Endothelial cell of umbilical vein (primary cell): ENCODE measurements around the gene RASGRF2. TPM values are rescaled to one million over a fixed set of nuclear protein-coding genes. Genes with fewer than 3 reads are reported as not detected.

Source experiments
- BruUV-seq: library from RNA; stranded (reverse); fragments of 400-500 nt; replicated peaks from 2 replicates; lab custom pipeline; 2021; lab: Mats Ljungman, UMichigan
- CTCF ChIA-PET: fragments of 300-600, 350-600 bp; sonication (Branson Sonifier 250); formaldehyde crosslinking; loops from one replicate; lab custom pipeline; 2021; ENCODE audit warnings: antibody characterized with exemption, inconsistent platforms; lab: Charles Lee
- POLR2A ChIA-PET: fragments of 300-600, 350-600 bp; sonication (Branson Sonifier 250); formaldehyde crosslinking; loops from one replicate; lab custom pipeline; 2021; ENCODE audit warnings: antibody characterized with exemption, inconsistent platforms; lab: Charles Lee
- DNase-seq: peaks from one replicate; pipeline ENCODE4 v3.0.0-alpha.2; 2011; ENCODE audit warnings: low read depth, low spot score
- FAIRE-seq: peaks from 2 replicates; lab custom pipeline; 2011; peaks lifted over from hg19 to GRCh38; lab: Jason Lieb, UNC
- H2AFZ ChIP-seq: 2 replicates; pipeline ENCODE4 v1.6.0; 2012; ENCODE audit warnings: low read depth, low read length, control low read depth, inconsistent platforms
- H3K27ac ChIP-seq: 2 replicates; pipeline ENCODE4 v1.5.1; 2011; ENCODE audit warnings: low read depth, mild to moderate bottlenecking, control low read depth, low read length, moderate library complexity; ENCODE audit not compliant: insufficient read depth
- H3K27me3 ChIP-seq, 2 experiments: 2 replicates each; pipeline versions ENCODE4 v1.6.0 to v1.6.1; 2011; ENCODE audit warnings: low read length in 2 of 2, mixed read lengths in 1 of 2; ENCODE audit not compliant: control insufficient read depth in 2 of 2, insufficient read depth in 2 of 2
- H3K36me3 ChIP-seq, 2 experiments: 2 replicates in 1 of 2; 3 replicates in 1 of 2; pipeline ENCODE4 v1.5.1; 2011; ENCODE audit warnings: low read length in 2 of 2, mild to moderate bottlenecking in 1 of 2, moderate library complexity in 1 of 2; ENCODE audit not compliant: control insufficient read depth in 2 of 2, insufficient read depth in 2 of 2; ENCODE audit errors: extremely low read depth in 1 of 2
- H3K4me1 ChIP-seq: 3 replicates; pipeline ENCODE4 v1.5.1; 2011; ENCODE audit warnings: mild to moderate bottlenecking, low read length; ENCODE audit not compliant: control insufficient read depth, insufficient read depth; ENCODE audit errors: extremely low read depth
- H3K4me2 ChIP-seq: 2 replicates; pipeline ENCODE4 v1.6.1; 2011; ENCODE audit warnings: low read length, control low read depth, mixed read lengths; ENCODE audit not compliant: insufficient read depth
- H3K4me3 ChIP-seq, 3 experiments: fragments of 200-600 bp in 1 of 3; sonication (generic), shearing (Covaris generic) in 1 of 3; replicated peaks in 1 of 3; 2 replicates each; pipeline ENCODE4 v1.5.1; 2011 to 2016; ENCODE audit warnings: control low read depth in 3 of 3, low read length in 3 of 3, mild to moderate bottlenecking in 2 of 3, inconsistent platforms in 1 of 3, low read depth in 1 of 3, moderate library complexity in 1 of 3; ENCODE audit not compliant: insufficient read depth in 1 of 3
- H3K79me2 ChIP-seq: 2 replicates; pipeline ENCODE4 v1.6.0; 2012; ENCODE audit warnings: low read length, inconsistent platforms; ENCODE audit not compliant: control insufficient read depth, insufficient read depth
- H3K9ac ChIP-seq: replicated peaks from 2 replicates; pipeline ENCODE3; 2011; ENCODE audit warnings: low read length, control low read depth; ENCODE audit not compliant: insufficient read depth; ENCODE audit errors: extremely low read depth
- H3K9me1 ChIP-seq: replicated peaks from 3 replicates; pipeline ENCODE4 v1.6.0; 2011; ENCODE audit warnings: mild to moderate bottlenecking, low read length; ENCODE audit not compliant: control insufficient read depth, insufficient read depth; ENCODE audit errors: extremely low read depth
- H3K9me3 ChIP-seq: replicated peaks from 2 replicates; pipeline ENCODE4 v1.5.1; 2012; ENCODE audit warnings: low read length, inconsistent platforms; ENCODE audit not compliant: control insufficient read depth, insufficient read depth
- H4K20me1 ChIP-seq: replicated peaks from 2 replicates; pipeline ENCODE3; 2011; ENCODE audit warnings: mild to moderate bottlenecking, low read length; ENCODE audit not compliant: control insufficient read depth, insufficient read depth; ENCODE audit errors: extremely low read depth
- CTCF ChIP-seq, 2 donors: IDR thresholded peaks; 1 replicate in 1 of 2; 2 replicates in 1 of 2; pipeline ENCODE4 v1.5.1; 2011; ENCODE audit warnings: low read length in 2 of 2, mild to moderate bottlenecking in 2 of 2, moderate library complexity in 2 of 2, control low read depth in 1 of 2, inconsistent platforms in 1 of 2, low read depth in 1 of 2; ENCODE audit not compliant: insufficient read depth in 1 of 2; ENCODE audit errors: extremely low read depth in 1 of 2
- EZH2 ChIP-seq: IDR thresholded peaks from 2 replicates; pipeline ENCODE4 v1.6.1; 2012; ENCODE audit warnings: borderline replicate concordance, low read depth, mild to moderate bottlenecking, moderate library complexity, low read length, inconsistent platforms; ENCODE audit not compliant: severe bottlenecking
- FOS ChIP-seq: IDR thresholded peaks from 2 replicates; pipeline ENCODE4 v1.6.1; 2011; ENCODE audit warnings: mild to moderate bottlenecking, low read length, moderate library complexity, borderline replicate concordance; ENCODE audit not compliant: insufficient read depth
- GATA2 ChIP-seq: IDR thresholded peaks from 2 replicates; pipeline ENCODE4 v1.7.0; 2011; ENCODE audit warnings: low read depth, mild to moderate bottlenecking, moderate library complexity, mixed read lengths, low read length; ENCODE audit not compliant: insufficient read length, insufficient read depth
- JUN ChIP-seq: IDR thresholded peaks from 2 replicates; pipeline ENCODE4 v1.6.1; 2011; ENCODE audit warnings: borderline replicate concordance, low read depth; ENCODE audit not compliant: insufficient read length, insufficient read depth
- MAX ChIP-seq: IDR thresholded peaks from 2 replicates; pipeline ENCODE4 v1.6.1; 2011; ENCODE audit not compliant: insufficient read depth, insufficient read length
- MYC ChIP-seq: IDR thresholded peaks from one replicate; pipeline ENCODE4 v1.6.1; 2011; ENCODE audit warnings: mild to moderate bottlenecking, low read depth, low read length
- POLR2A ChIP-seq: IDR thresholded peaks from 2 replicates; pipeline ENCODE4 v1.6.1; 2012; ENCODE audit warnings: low read depth, mild to moderate bottlenecking, control low read depth, low read length
- POLR2AphosphoS5 ChIP-seq: IDR thresholded peaks from 2 replicates; pipeline ENCODE4 v1.6.1; 2012; ENCODE audit warnings: low read depth, mild to moderate bottlenecking, control low read depth, low read length, moderate library complexity; ENCODE audit not compliant: insufficient read depth
- dilution Hi-C: fragments of 300-500 bp; cut with MboI; formaldehyde crosslinking; loops from one replicate; pipeline ENCODE4 v1.15.0; 2019; ENCODE audit warnings: low sequenced_read_pairs; ENCODE audit not compliant: extremely low pct_ligation_motif_present
- intact Hi-C: fragments of 100-400 bp; cut with micrococcal nuclease; formaldehyde crosslinking; loops from one replicate; pipeline ENCODE4 v1.10.0; 2022
- polyA plus RNA-seq, 4 experiments: library from polyadenylated mRNA; depleted of rRNA in 3 of 4; stranded (reverse) in 3 of 4; unstranded in 1 of 4; fragments of >200 nt; gene quantifications; 2 replicates each; pipeline versions ENCODE4 v1.2.1 to v1.2.3, GENCODE V29; 2011 to 2012; ENCODE audit warnings: missing spikeins in 1 of 4
- total RNA-seq: library from RNA; stranded (reverse); gene quantifications from 2 replicates; pipeline ENCODE4 v1.2.3, GENCODE V29; 2021

RASGRF2 gene
- total and polyA plus RNA-seq, 2 donors (not counting 3 experiments of a cell fraction or from before 2014, with no cell fraction given) = 0.41 to 4.0 TPM

- H2AFZ ChIP-seq = no peak overlapping the region
- ChIA-PET CTCF (interaction anchor here (2.2 kb wide), 1 partner anchor 21 kb away, joined by 7 read pairs; no protein-coding TSS in a partner anchor), POLR2A (no interaction called here)
- H3K27me3 ChIP-seq = no peaks in the 10 kb centered on the region
- DNase-seq = no peak
- no peaks in the 10 kb centered on the region for H3K9me1 ChIP-seq
- H4K20me1 ChIP-seq = no peaks in the 10 kb centered on the region
- no peaks in the 10 kb centered on the region for H3K79me2 ChIP-seq
- H3K4me2 ChIP-seq = no peak overlapping the region
- H3K27ac ChIP-seq = no peak overlapping the region
- dilution Hi-C loops = no loop called here
- TF ChIP-seq GATA2 (no peak), POLR2AphosphoS5 (no peak), EZH2 (no peak), POLR2A (no peak), JUN (no peak), CTCF (IDR thresholded peaks at IDR 0.05; ENCODE audit: extremely low read depth in 1 of 2, insufficient read depth in 1 of 2, low read depth in 1 of 2, low read length in 2 of 2) (no peak), MYC (no peak), MAX (no peak), FOS (no peak)
- no peaks in the 10 kb centered on the region for H3K9me3 ChIP-seq
- no peak overlapping the region for H3K9ac ChIP-seq
- H3K4me3 ChIP-seq = no peak overlapping the region
- no peak for FAIRE-seq
- H3K36me3 ChIP-seq = no peaks in the 10 kb centered on the region
- intact Hi-C loops = no loop called here
- H3K4me1 ChIP-seq = no peaks in the 10 kb centered on the region
- BruUV-seq = no TSS peak
Observed at GRCh38 chr5:81086881-81087281, 126.7 kb downstream of the RASGRF2 start.
